Esophagus (tissue), 2 donors: ENCODE results near the gene KCTD1. TPM values are rescaled to one million over a fixed set of nuclear protein-coding genes. Genes with fewer than 3 reads are reported as not detected.

Source experiments
- H3K27ac ChIP-seq, 2 donors: one replicate each; pipeline ENCODE4 v1.5.1; 2013; ENCODE audit warnings: low read depth in 2 of 2, mild to moderate bottlenecking in 2 of 2, inconsistent platforms in 1 of 2, low read length in 1 of 2, moderate library complexity in 1 of 2
- H3K27me3 ChIP-seq, 2 donors: one replicate each; pipeline ENCODE4 v1.6.1; 2013; ENCODE audit warnings: low read length in 2 of 2, control low read depth in 1 of 2, mild to moderate bottlenecking in 1 of 2; ENCODE audit not compliant: insufficient read depth in 2 of 2, control insufficient read depth in 1 of 2
- H3K36me3 ChIP-seq, 2 donors: one replicate each; pipeline ENCODE4 v1.6.1; 2013; ENCODE audit warnings: low read length in 1 of 2; ENCODE audit not compliant: control insufficient read depth in 2 of 2, insufficient read depth in 2 of 2
- H3K4me1 ChIP-seq, 2 donors: one replicate each; pipeline ENCODE4 v1.6.1; 2013; ENCODE audit warnings: low read length in 1 of 2; ENCODE audit not compliant: control insufficient read depth in 2 of 2, insufficient read depth in 2 of 2
- H3K4me3 ChIP-seq, 2 donors: one replicate each; pipeline ENCODE4 v1.5.1; 2013; ENCODE audit warnings: low read length in 2 of 2, mild to moderate bottlenecking in 2 of 2, low read depth in 1 of 2, moderate library complexity in 1 of 2
- H3K9me3 ChIP-seq, 2 donors: one replicate each; pipeline ENCODE4 v1.6.1; 2013; ENCODE audit warnings: mild to moderate bottlenecking in 2 of 2, low read depth in 1 of 2, low read length in 1 of 2, moderate library complexity in 1 of 2; ENCODE audit not compliant: control insufficient read depth in 2 of 2, insufficient read depth in 1 of 2
- WGBS, 2 donors: extraction: QIAGEN DNeasy Blood & Tissue Kit; methylation state at CpG; one replicate each; pipeline ENCODE4 v1.1.7; 2013; 5-methylcytosine and 5-hydroxymethylcytosine counted together
- polyA plus RNA-seq, 2 donors: library from polyadenylated mRNA; stranded (reverse); fragments of 200-250 nt; gene quantifications; one replicate each; pipeline ENCODE4 v1.2.3, GENCODE V29; 2013
- donor health status: healthy with polysubstance abuse.
- donor health status: Bipolar disorder and iron deficiency.

The KCTD1 gene
- polyA plus RNA-seq, 2 donors: 47.4 to 51.8 TPM

- Histone ChIP-seq H3K4me3 (peak overlapping the region; percentile 35 to 90), H3K9me3 (no peaks in the 10 kb centered on the region), H3K36me3 (no peaks in the 10 kb centered on the region), H3K27me3 (no peaks in the 10 kb centered on the region), H3K4me1 (peaks cover 8 to 17% of the 10 kb centered on the region in 2 donors), H3K27ac (peak overlapping the region; percentile 88 to 98)
- WGBS, 2 donors: 9 to 21% methylated on average over 28 of the region's 28 CpGs
Measured at GRCh38 chr18:26550998-26551694, 2.8 kb upstream of the KCTD1 start.

DNA sequence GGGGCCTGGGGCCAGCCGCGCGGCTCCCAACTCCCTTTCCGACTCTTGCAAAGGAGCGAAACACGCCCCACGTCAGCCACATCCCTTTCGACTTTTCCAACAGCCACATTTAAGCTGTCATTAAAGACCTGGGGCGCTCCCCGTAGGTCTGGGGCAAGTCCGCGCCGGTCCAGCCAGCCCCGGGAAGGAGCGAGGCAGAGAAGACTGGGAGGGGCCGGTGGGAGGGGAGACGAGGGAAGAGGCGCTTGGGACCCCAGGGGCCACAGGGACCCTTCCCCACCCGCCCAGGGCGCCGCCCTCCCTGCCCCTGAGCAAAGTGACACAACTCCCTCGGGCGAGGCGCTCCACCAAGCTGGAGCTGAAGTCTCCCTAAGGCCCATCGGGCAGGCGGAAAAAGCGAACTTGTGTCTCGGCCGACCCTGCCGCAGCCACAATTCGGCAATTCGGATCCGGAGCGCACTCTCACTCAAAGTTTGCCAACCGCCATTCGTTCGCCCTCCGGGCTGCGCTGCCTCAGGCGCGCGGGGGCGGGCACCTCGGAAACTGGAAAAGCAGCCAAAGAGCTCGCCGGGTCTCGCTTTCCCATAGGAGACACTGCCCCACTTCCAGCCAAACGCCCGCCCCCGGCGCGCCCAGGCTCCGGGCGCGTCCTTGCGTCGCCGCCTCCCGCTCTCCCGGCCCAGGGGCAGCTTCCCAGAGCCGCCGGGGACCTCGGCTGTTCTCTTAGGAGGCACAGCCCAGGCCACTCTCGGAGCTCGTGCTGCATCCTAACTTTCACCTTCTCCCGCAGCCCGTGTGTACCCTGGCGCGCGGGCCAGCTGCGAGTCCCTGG, 1.1 kb upstream of the KCTD1 start:
- Histone ChIP-seq H3K27me3 (no peaks in the 10 kb centered on the region), H3K4me3 (peak overlapping the region; percentile 74 to 90), H3K27ac (peak overlapping the region; percentile 88 to 98), H3K36me3 (no peaks in the 10 kb centered on the region), H3K9me3 (no peaks in the 10 kb centered on the region), H3K4me1 (peaks cover 8 to 17% of the 10 kb centered on the region in 2 donors)
- 0 to 1% methylated on average over 70 to 71 of the region's 71 CpGs for WGBS, 2 donors

DNA sequence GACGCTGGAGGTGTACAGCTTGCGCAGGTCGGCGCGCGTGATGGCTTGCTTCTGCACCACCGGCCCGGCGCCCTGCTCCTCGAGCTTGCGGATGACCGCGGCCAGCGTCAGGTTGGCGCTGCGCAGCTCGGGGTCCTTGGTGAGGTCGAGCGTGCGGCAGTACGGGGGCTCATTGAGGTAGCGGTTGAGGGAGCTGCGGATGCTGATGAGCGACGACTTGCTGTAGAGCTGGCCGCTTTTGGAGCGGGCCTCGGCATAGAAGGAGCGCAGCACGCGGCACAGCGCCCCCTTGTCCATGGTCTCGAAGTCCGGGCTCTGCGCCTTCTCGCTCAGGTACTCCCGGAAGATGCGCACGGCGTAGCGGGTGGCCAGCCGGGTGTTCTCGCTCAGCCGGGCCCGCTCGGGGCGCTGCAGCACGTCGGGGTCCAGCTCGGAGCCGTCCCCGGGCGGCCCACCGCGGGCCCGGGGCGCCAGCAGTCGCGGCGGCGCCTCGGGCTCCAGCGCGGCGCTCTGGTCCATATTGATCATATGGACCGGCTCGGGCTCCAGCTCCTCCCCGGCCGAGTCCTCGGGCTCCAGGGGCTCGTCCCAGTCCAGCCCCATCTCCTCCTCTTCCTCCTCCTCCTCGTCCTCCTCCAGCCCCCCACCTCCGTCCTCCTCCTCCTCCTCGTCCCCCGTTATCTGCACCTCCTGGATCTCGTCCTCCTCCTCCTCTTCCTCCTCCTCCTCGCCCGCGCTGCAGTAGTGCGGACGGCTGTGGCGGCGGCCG, 523 bp downstream of the KCTD1 start:
- WGBS, 2 donors: 4 to 5% methylated on average over 63 to 84 of the region's 84 CpGs
- no peaks in the 10 kb centered on the region for H3K27me3 ChIP-seq
- no peaks in the 10 kb centered on the region for H3K36me3 ChIP-seq
- H3K9me3 ChIP-seq: no peaks in the 10 kb centered on the region
- H3K27ac ChIP-seq: peak overlapping the region; percentile 88 to 98
- H3K4me1 ChIP-seq: peaks cover 8 to 17% of the 10 kb centered on the region in 2 donors
- peak overlapping the region; percentile 74 to 90 for H3K4me3 ChIP-seq

- 41 to 46% methylated on average over 66 to 69 of the region's 69 CpGs for WGBS, 2 donors
- Histone ChIP-seq H3K27me3 (no peaks in the 10 kb centered on the region), H3K9me3 (no peaks in the 10 kb centered on the region), H3K27ac (peak overlapping the region; percentile 54 to 98), H3K4me3 (peak overlapping the region; percentile 74 to 90), H3K36me3 (no peaks in the 10 kb centered on the region), H3K4me1 (peaks cover 8 to 17% of the 10 kb centered on the region in 2 donors)
Measured at GRCh38 chr18:26546875-26547645, 1.3 kb downstream of the KCTD1 start.

DNA sequence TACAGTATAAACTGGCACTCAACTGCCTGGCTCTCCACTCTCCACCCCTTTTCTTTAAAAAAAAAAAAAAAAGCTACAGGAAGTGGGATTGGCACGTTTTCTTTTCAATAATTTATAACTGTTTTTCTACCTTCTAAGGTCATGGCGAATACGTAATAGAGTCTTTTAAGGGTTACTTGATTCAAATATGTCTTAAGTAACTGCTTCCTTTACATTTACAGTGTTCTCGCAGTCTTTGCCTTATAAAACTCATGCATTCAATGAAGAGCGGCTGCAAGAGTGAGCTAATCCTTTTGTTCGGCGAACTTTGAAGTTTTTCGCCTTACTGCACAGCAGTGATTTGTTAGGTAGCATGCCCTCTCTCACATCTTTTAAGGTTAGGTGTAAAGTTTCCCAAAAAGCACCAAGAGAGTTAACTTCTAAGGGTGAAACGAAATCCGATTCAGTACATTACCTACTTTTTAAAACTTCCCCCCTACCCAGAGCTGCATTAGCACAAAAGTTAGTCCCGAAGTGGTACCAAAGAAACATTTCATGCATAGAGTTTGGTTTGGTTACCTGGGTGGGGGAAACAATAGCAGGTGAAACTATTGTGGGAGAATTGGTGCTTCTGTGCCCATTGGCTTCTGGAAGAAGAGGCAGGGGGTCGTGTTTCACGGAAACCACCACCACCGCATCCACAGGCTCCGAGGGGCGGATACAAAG, 2.0 kb downstream of the KCTD1 start:
- Histone ChIP-seq H3K36me3 (no peaks in the 10 kb centered on the region), H3K4me1 (peaks cover 8 to 17% of the 10 kb centered on the region in 2 donors), H3K9me3 (no peaks in the 10 kb centered on the region), H3K27me3 (no peaks in the 10 kb centered on the region), H3K4me3 (peak overlapping the region; percentile 74 to 90), H3K27ac (no peak overlapping the region)
- WGBS, 2 donors: 51 to 61% methylated on average over 16 of the region's 16 CpGs

GRCh38 chr18:26545335-26546123, 2.8 kb downstream of the KCTD1 start:
- Histone ChIP-seq H3K27ac (no peak overlapping the region), H3K9me3 (no peaks in the 10 kb centered on the region), H3K4me3 (peak overlapping the region; percentile 38 to 90), H3K4me1 (peaks cover 2 to 13% of the 10 kb centered on the region in 2 donors), H3K27me3 (no peaks in the 10 kb centered on the region), H3K36me3 (no peaks in the 10 kb centered on the region)
- WGBS, 2 donors: 38 to 40% methylated on average over 7 of the region's 7 CpGs

DNA sequence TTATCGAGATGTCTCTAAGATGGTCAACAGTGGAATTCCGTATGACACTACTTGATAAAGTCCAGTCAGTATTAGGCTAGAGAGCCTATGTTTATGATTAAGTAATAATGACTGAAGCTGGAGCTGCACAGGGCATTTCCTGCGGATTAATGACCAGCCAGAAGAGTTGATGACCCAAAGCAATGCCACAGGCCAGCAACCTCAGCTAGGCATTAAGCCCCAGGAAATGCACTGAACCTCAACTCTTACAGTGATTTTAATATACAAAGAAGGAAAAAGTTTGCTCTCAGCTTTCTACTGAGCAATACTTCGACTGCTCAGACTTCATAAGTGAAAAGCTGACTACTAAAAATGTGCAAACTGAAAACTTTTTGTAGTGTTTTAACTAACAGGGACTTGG, 3.9 kb downstream of the KCTD1 start:
- H3K9me3 ChIP-seq: no peaks in the 10 kb centered on the region
- H3K4me3 ChIP-seq: peak overlapping the region in 1 of 2 donors; percentile 24
- 50% methylated on average over 4 of the region's 4 CpGs for WGBS, 2 donors
- H3K27me3 ChIP-seq: no peaks in the 10 kb centered on the region
- H3K27ac ChIP-seq: no peak overlapping the region
- H3K36me3 ChIP-seq: no peaks in the 10 kb centered on the region
- peaks cover 0 to 10% of the 10 kb centered on the region in 2 donors for H3K4me1 ChIP-seq

- Histone ChIP-seq H3K36me3 (no peaks in the 10 kb centered on the region), H3K27ac (no peak overlapping the region), H3K9me3 (no peaks in the 10 kb centered on the region), H3K4me1 (peaks cover 0 to 12% of the 10 kb centered on the region in 2 donors), H3K4me3 (no peak overlapping the region), H3K27me3 (no peaks in the 10 kb centered on the region)
- 40 to 53% methylated on average over 1 of the region's 1 CpG for WGBS, 2 donors
Measured at GRCh38 chr18:26543373-26543772, 5.0 kb downstream of the KCTD1 start.
